HepG2 (cell line): ENCODE data around the gene IGFBP6. TPM values are rescaled to one million over a fixed set of nuclear protein-coding genes. Genes with fewer than 3 reads are reported as not detected.

ENCODE experiments used
- ATAC-seq: fragments of 200-7000 bp; cut with Tn5 transposase; 3 replicates; pipeline ENCODE4 v1.9.1; 2020; ENCODE audit warnings: mild to moderate bottlenecking, moderate library complexity
- BruUV-seq: library from RNA; stranded (reverse); fragments of 400-500 nt; replicated peaks from 2 replicates; lab custom pipeline; 2021; lab: Mats Ljungman, UMichigan
- CTCF ChIA-PET: fragments of 300-600 bp; formaldehyde crosslinking; extraction: SDS; loops from one replicate; lab custom pipeline; 2021; ENCODE audit warnings: low total read pairs, inconsistent platforms, low intra/inter-chr PET ratio; lab: Yijun Ruan, JAX
- POLR2A ChIA-PET: fragments of 350-600 bp; sonication (Branson Sonifier 250); formaldehyde crosslinking; loops from one replicate; lab custom pipeline; 2020; ENCODE audit warnings: antibody characterized with exemption, inconsistent platforms; lab: Yijun Ruan, JAX
- DNase-seq: peaks from one replicate; pipeline ENCODE4 v3.0.0-alpha.2; 2015; ENCODE audit warnings: low spot score
- FAIRE-seq: peaks from 3 replicates; lab custom pipeline; 2011; peaks lifted over from hg19 to GRCh38; lab: Jason Lieb, UNC
- H2AFZ ChIP-seq: one replicate; pipeline ENCODE4 v1.6.1; 2011; ENCODE audit warnings: low read length, inconsistent platforms
- H3K27ac ChIP-seq: fragments of 300-600 bp; 3 replicates; pipeline ENCODE4 v1.8.0; 2011; ENCODE audit warnings: mixed run types, mild to moderate bottlenecking, mixed read lengths, low read length, inconsistent platforms; ENCODE audit not compliant: insufficient read depth; ENCODE audit errors: extremely low read length
- H3K27me3 ChIP-seq, 2 experiments: fragments of 200-600 bp in 1 of 2; 2 replicates in 1 of 2; 3 replicates in 1 of 2; pipeline versions ENCODE4 v1.6.0 to v1.8.0; 2011; ENCODE audit warnings: low read length in 2 of 2, mild to moderate bottlenecking in 2 of 2, moderate library complexity in 2 of 2, inconsistent platforms in 1 of 2; ENCODE audit not compliant: insufficient read depth in 2 of 2, control insufficient read depth in 1 of 2
- H3K36me3 ChIP-seq, 2 experiments: fragments of 200-600 bp in 1 of 2; replicated peaks in 1 of 2; 2 replicates in 1 of 2; 3 replicates in 1 of 2; pipeline versions ENCODE4 v1.5.1 to v1.8.0; 2011; ENCODE audit warnings: low read length in 2 of 2, inconsistent platforms in 1 of 2; ENCODE audit not compliant: insufficient read depth in 2 of 2, control insufficient read depth in 1 of 2
- H3K4me1 ChIP-seq: 2 replicates; pipeline ENCODE4 v1.5.1; 2012; ENCODE audit warnings: low read length, inconsistent platforms; ENCODE audit not compliant: insufficient read depth
- H3K4me2 ChIP-seq: 2 replicates; pipeline ENCODE4 v1.6.0; 2011; ENCODE audit warnings: low read depth, low read length, inconsistent platforms
- H3K4me3 ChIP-seq, 3 experiments: fragments of 200-600 bp in 1 of 3; sonication (generic), shearing (Covaris generic) in 1 of 3; replicated peaks in 1 of 3; 2 replicates each; pipeline ENCODE4 v1.5.1; 2011 to 2016; ENCODE audit warnings: low read length in 3 of 3, inconsistent platforms in 2 of 3, low read depth in 2 of 3, mild to moderate bottlenecking in 2 of 3, control low read depth in 1 of 3, mixed read lengths in 1 of 3; ENCODE audit not compliant: insufficient read depth in 1 of 3
- H3K79me2 ChIP-seq: one replicate; pipeline ENCODE4 v1.6.1; 2011; ENCODE audit warnings: low read length, inconsistent platforms; ENCODE audit not compliant: insufficient read depth
- H3K9ac ChIP-seq: 2 replicates; pipeline ENCODE4 v1.6.0; 2011; ENCODE audit warnings: mild to moderate bottlenecking, low read depth, low read length, inconsistent platforms; ENCODE audit not compliant: insufficient read depth
- H3K9me3 ChIP-seq: 2 replicates; pipeline ENCODE4 v1.5.1; 2012; ENCODE audit warnings: mild to moderate bottlenecking, low read length
- H4K20me1 ChIP-seq: 2 replicates; pipeline ENCODE4 v1.6.0; 2011; ENCODE audit warnings: inconsistent platforms, mild to moderate bottlenecking, low read length, moderate library complexity; ENCODE audit not compliant: insufficient read depth
- AGO1 ChIP-seq: fragments of 200-400 bp; formaldehyde crosslinking; IDR thresholded peaks from 2 replicates; pipeline ENCODE4 v1.6.1; 2017; ENCODE audit warnings: mild to moderate bottlenecking, low read depth, low read length, moderate library complexity; ENCODE audit not compliant: poor library complexity, severe bottlenecking
- AGO2 ChIP-seq: fragments of 200-400 bp; formaldehyde crosslinking; optimal IDR thresholded peaks from 2 replicates; pipeline ENCODE3; 2017; ENCODE audit warnings: mild to moderate bottlenecking, low read depth, low read length, moderate library complexity
- HMG20A ChIP-seq: IDR thresholded peaks from 2 replicates; pipeline ENCODE4 v1.6.1; 2016; ENCODE audit warnings: borderline replicate concordance
- HNRNPL ChIP-seq: fragments of 200-400 bp; formaldehyde crosslinking; IDR thresholded peaks from 2 replicates; pipeline ENCODE4 v1.6.1; 2017; ENCODE audit warnings: mild to moderate bottlenecking, low read depth, low read length
- KDM4B ChIP-seq: sonication (generic); formaldehyde crosslinking; IDR thresholded peaks from 2 replicates; pipeline ENCODE4 v1.4.0; 2020; ENCODE audit warnings: missing genetic modification reagents
- U2AF1 ChIP-seq: fragments of 200-400 bp; formaldehyde crosslinking; optimal IDR thresholded peaks from 2 replicates; pipeline ENCODE3; 2017; ENCODE audit warnings: mild to moderate bottlenecking, low read depth, low read length
- ZNF496 ChIP-seq: sonication (generic); formaldehyde crosslinking; IDR thresholded peaks from 2 replicates; pipeline ENCODE4 v1.8.1; 2023; ENCODE audit warnings: mild to moderate bottlenecking, moderate library complexity, missing genetic modification reagents; ENCODE audit not compliant: insufficient replicate concordance
- ZNF841 ChIP-seq: sonication (generic); formaldehyde crosslinking; IDR thresholded peaks from 2 replicates; pipeline ENCODE4 v1.8.1; 2023; ENCODE audit warnings: missing genetic modification reagents, borderline replicate concordance
- WGBS: methylation state at CpG from one replicate; pipeline ENCODE4 v1.1.6; 2017; ENCODE audit warnings: low lambda C conversion rate; 5-methylcytosine and 5-hydroxymethylcytosine counted together
- in situ Hi-C: cut with HindIII; loops from 2 replicates; pipeline ENCODE4 v1.10.0; 2017; ENCODE audit warnings: low pct_unique_long_range_greater_than_20kb; ENCODE audit not compliant: extremely low pct_ligation_motif_present
- intact Hi-C: fragments of 100-400 bp; cut with micrococcal nuclease; formaldehyde crosslinking; loops from one replicate; pipeline ENCODE4 v1.10.0; 2022; ENCODE audit not compliant: unreplicated experiment
- polyA plus RNA-seq, 8 experiments: library from polyadenylated mRNA; depleted of rRNA in 3 of 8; stranded (reverse) in 7 of 8; unstranded in 1 of 8; fragments of >200 nt; fragmentation: Illumina TruSeq in 4 of 8; extraction: Trizol in 4 of 8; gene quantifications; 2 replicates each; pipeline versions ENCODE4 v1.2.1 to v1.2.3, GENCODE V29; 2011 to 2016; ENCODE audit warnings: low read depth in 4 of 8, missing spikeins in 1 of 8, mixed read lengths in 1 of 8; ENCODE audit not compliant: insufficient read depth in 1 of 8
- total RNA-seq, 5 experiments: library from RNA; depleted of rRNA; stranded (reverse); fragments of >200 nt; fragmentation: Illumina TruSeq; extraction: Trizol; gene quantifications; 2 replicates each; pipeline ENCODE4 v1.2.3, GENCODE V29; 2016; ENCODE audit warnings: low read depth in 1 of 5
- TF ChIP-seq, protein P1 (sequence below): sonication (generic); formaldehyde crosslinking; IDR thresholded peaks from 2 replicates; pipeline ENCODE4 v1.8.1; 2023; ENCODE audit warnings: mild to moderate bottlenecking, missing genetic modification reagents, borderline replicate concordance
- TF ChIP-seq, protein P2 (sequence below): sonication (generic); formaldehyde crosslinking; IDR thresholded peaks from 2 replicates; pipeline ENCODE4 v1.4.0; 2020; ENCODE audit warnings: missing genetic modification reagents, borderline replicate concordance

The IGFBP6 gene
- total and polyA plus RNA-seq, 2 of the 13 experiments (the other 11 are each of a cell fraction or from before 2014, with no cell fraction given), result 3.9 to 25.2 TPM

DNA sequence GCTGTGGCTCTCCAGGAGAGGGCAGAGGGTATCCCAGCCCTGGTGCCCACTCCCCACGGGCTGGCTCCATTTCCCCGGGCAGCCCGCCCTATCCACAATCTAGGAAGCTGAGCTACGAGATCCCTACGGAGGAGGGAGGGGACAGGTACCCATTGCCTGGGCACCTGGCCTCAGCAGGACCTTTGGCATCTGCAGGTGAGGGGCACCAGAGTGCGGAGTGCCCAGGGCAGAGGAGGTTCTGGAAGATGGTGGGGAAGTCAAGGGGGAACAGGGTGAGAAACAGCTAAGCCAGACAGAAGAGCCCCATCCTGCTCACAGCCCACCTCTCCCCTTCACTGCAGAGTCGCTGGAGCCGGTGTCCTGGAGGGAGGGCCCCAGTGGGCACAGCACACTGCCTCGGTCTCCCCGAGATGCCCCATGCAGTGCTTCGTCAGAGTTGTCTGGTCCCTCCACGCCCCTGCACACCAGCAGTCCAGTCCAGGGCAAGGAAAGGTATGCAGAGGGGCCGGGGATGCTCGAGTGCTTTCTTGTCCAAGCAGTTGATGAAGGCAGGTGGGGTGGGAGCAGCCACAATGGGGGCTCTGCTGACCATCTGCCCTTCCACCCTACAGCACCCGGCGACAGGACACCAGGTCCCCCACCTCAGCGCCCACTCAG lies 37.3 kb upstream of the IGFBP6 start:
- intact Hi-C loops, result no loop called here
- Histone ChIP-seq H4K20me1 (no peaks in the 10 kb centered on the region), H3K9me3 (no peaks in the 10 kb centered on the region), H3K9ac (no peak overlapping the region), H2AFZ (no peak overlapping the region), H3K4me1 (peaks cover 25% of the 10 kb centered on the region), H3K27me3 (no peaks in the 10 kb centered on the region), H3K36me3 (peaks cover 0 to 16% of the 10 kb centered on the region in 2 experiments; a peak in 2 of 5 replicates), H3K79me2 (no peaks in the 10 kb centered on the region), H3K4me2 (no peak overlapping the region), H3K4me3 (no peak overlapping the region), H3K27ac (no peak overlapping the region)
- TF ChIP-seq HNRNPL, result 0 out of 2 replicates have a peak, but pooled peaks have one; percentile 22
- no peak for TF ChIP-seq ZNF841 (CRISPR knock-in tag)
- ATAC-seq, result no peak
- BruUV-seq, result no TSS peak
- no peak for FAIRE-seq
- ChIA-PET CTCF (no interaction called here), POLR2A (interaction anchor here (1.7 to 3.4 kb wide), 4 partner anchors 8 to 43 kb away, joined by 16 to 50 read pairs (median 31); partner anchors contain the start of genes SOAT2, SPRYD3 and TNS2)
- in situ Hi-C loops, result loop anchor here (5.0 kb wide), 2 partner anchors 42 to 132 kb away; partner anchors contain the start of gene SOAT2
- no peak for DNase-seq
- 95% methylated on average over 5 of the region's 17 CpGs for WGBS

DNA sequence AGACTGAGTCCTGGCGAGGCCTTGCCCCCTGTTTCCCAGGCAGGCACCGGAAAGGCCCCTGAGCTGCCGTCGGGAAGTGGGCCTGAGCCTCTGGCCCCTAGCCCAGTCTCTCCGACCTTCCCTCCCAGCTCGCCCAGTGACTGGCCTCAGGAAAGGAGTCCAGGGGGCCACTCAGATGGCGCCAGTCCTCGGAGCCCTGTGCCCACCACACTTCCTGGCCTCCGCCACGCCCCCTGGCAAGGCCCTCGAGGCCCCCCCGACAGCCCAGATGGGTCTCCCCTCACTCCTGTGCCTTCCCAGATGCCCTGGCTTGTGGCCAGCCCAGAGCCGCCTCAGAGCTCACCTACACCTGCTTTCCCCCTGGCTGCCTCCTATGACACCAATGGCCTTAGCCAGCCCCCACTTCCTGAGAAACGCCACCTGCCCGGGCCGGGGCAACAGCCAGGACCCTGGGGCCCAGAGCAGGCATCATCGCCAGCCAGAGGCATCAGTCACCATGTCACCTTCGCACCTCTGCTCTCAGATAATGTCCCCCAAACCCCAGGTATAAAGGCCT lies 36.7 kb upstream of the IGFBP6 start:
- BruUV-seq, result no TSS peak
- no peaks in the 10 kb centered on the region for H3K27me3 ChIP-seq
- no peak overlapping the region for H3K4me3 ChIP-seq
- DNase-seq (no peak), FAIRE-seq (no peak), ATAC-seq (peak; percentile 2; the same call in 1 of the 3 replicates)
- no peak overlapping the region for H2AFZ ChIP-seq
- H3K4me1 ChIP-seq, result peaks cover 27% of the 10 kb centered on the region
- peaks cover 0 to 16% of the 10 kb centered on the region in 2 experiments; a peak in 2 of 5 replicates for H3K36me3 ChIP-seq
- intact Hi-C loops (loop anchor here (1.0 kb wide), 1 partner anchor 7 kb away; no protein-coding TSS in a partner anchor), in situ Hi-C loops (loop anchor here (5.0 kb wide), 2 partner anchors 42 to 132 kb away; partner anchors contain the start of gene SOAT2)
- H4K20me1 ChIP-seq, result no peaks in the 10 kb centered on the region
- no peaks in the 10 kb centered on the region for H3K79me2 ChIP-seq
- WGBS, result 81% methylated on average over 9 of the region's 18 CpGs
- POLR2A ChIA-PET, result interaction anchor here (1.2 to 3.4 kb wide), 7 partner anchors 9 to 235 kb away, joined by 3 to 50 read pairs (median 16); partner anchors contain the start of genes CSAD, PFDN5, SOAT2 and SPRYD3
- no peak overlapping the region for H3K27ac ChIP-seq
- H3K4me2 ChIP-seq, result peak overlapping the region; percentile 53; the same call in 1 of the 2 replicates
- CTCF ChIA-PET, result interaction anchor here (0.8 kb wide), 1 partner anchor 13 kb away, joined by 4 read pairs; no protein-coding TSS in a partner anchor
- no peak overlapping the region for H3K9ac ChIP-seq
- no peaks in the 10 kb centered on the region for H3K9me3 ChIP-seq
- no peak for TF ChIP-seq HMG20A (CRISPR knock-in tag)
- peak; percentile 15 for TF ChIP-seq AGO1
- TF ChIP-seq U2AF1, result no peak
- peak; percentile 69 for TF ChIP-seq AGO2
- TF ChIP-seq, protein P1, sequence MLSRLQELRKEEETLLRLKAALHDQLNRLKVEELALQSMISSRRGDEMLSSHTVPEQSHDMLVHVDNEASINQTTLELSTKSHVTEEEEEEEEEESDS (CRISPR knock-in tag), result no peak
- TF ChIP-seq, protein P2, sequence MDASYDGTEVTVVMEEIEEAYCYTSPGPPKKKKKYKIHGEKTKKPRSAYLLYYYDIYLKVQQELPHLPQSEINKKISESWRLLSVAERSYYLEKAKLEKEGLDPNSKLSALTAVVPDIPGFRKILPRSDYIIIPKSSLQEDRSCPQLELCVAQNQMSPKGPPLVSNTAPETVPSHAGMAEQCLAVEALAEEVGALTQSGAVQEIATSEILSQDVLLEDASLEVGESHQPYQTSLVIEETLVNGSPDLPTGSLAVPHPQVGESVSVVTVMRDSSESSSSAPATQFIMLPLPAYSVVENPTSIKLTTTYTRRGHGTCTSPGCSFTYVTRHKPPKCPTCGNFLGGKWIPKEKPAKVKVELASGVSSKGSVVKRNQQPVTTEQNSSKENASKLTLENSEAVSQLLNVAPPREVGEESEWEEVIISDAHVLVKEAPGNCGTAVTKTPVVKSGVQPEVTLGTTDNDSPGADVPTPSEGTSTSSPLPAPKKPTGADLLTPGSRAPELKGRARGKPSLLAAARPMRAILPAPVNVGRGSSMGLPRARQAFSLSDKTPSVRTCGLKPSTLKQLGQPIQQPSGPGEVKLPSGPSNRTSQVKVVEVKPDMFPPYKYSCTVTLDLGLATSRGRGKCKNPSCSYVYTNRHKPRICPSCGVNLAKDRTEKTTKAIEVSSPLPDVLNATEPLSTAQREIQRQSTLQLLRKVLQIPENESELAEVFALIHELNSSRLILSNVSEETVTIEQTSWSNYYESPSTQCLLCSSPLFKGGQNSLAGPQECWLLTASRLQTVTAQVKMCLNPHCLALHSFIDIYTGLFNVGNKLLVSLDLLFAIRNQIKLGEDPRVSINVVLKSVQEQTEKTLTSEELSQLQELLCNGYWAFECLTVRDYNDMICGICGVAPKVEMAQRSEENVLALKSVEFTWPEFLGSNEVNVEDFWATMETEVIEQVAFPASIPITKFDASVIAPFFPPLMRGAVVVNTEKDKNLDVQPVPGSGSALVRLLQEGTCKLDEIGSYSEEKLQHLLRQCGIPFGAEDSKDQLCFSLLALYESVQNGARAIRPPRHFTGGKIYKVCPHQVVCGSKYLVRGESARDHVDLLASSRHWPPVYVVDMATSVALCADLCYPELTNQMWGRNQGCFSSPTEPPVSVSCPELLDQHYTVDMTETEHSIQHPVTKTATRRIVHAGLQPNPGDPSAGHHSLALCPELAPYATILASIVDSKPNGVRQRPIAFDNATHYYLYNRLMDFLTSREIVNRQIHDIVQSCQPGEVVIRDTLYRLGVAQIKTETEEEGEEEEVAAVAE (CRISPR knock-in tag), result no peak
- no peak for TF ChIP-seq KDM4B (CRISPR knock-in tag)
- no peak for TF ChIP-seq ZNF496 (CRISPR knock-in tag)
